ENCODE data around the gene TRIM37. TPM values are rescaled to one million over a fixed set of nuclear protein-coding genes. Genes with fewer than 3 reads are reported as not detected.

Gene TRIM37
- polyA plus RNA-seq, 1 donor (not counting 4 experiments of a cell fraction or from before 2014, with no cell fraction given), result 26.4 TPM

DNA sequence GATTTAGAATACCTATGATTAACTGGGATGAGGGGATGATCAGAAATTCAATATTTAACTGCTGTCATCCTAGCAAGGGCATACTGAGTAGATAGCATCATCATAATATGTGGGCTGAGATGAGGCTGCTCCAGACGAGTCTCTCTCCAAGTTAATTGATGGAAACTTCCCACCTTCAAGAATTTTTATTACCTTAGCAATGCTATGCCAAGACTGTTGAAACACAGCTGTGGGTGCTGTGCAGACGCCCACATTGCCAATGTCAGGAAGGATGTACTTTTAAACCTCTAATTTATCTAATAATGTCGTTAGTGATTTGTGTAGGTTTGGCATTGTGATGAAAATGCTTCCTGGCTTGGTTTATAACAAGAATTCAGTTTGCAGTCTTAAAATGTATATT is 170.4 kb downstream of the TRIM37 start:
- FAIRE-seq, result no peak

DNA sequence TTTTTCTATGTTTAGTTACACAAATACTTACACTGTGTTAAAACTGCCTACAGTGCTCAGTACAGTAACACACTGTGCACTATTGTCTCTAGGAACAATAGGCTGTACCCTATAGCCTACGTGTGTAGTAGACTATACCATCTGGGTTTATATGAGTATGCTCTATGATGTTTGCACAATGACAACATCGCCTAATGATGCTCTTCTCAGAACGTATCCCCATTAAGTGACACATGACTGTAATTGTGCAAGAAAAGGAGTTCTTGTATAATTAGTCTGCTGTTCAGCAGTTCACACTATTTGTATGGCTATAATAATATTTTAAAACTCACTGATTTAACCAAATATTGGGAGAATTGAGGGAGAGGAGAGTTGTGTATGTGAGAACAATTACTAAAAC is 173.7 kb downstream of the TRIM37 start:
- Histone ChIP-seq H3K36me3 (ENCODE audit: control insufficient read depth in 2 of 2, extremely low read depth in 1 of 2, insufficient read depth in 2 of 2, low read length in 2 of 2) (no peaks in the 10 kb centered on the region), H3K4me1 (ENCODE audit: control insufficient read depth, extremely low read depth, insufficient read depth, low read length) (no peaks in the 10 kb centered on the region), H3K4me3 (ENCODE audit: control insufficient read depth in 2 of 3, extremely low read depth in 1 of 3, insufficient read depth in 2 of 3, low read depth in 1 of 3, low read length in 3 of 3) (no peak overlapping the region), H2AFZ (ENCODE audit: control insufficient read depth, low read length) (no peak overlapping the region), H4K20me1 (ENCODE audit: control insufficient read depth, extremely low read depth, insufficient read depth, low read length) (no peaks in the 10 kb centered on the region), H3K27me3 (ENCODE audit: control insufficient read depth, extremely low read depth, insufficient read depth, low read length) (no peaks in the 10 kb centered on the region), H3K79me2 (ENCODE audit: control insufficient read depth, insufficient read depth, low read length) (no peaks in the 10 kb centered on the region), H3K9me1 (ENCODE audit: control insufficient read depth, extremely low read depth, insufficient read depth, low read length) (no peaks in the 10 kb centered on the region), H3K4me2 (ENCODE audit: control insufficient read depth, extremely low read depth, insufficient read depth, low read depth, low read length) (no peak overlapping the region), H3K9ac (ENCODE audit: control insufficient read depth, extremely low read depth, insufficient read depth, low read length) (no peak overlapping the region), H3K9me3 (ENCODE audit: control insufficient read depth, low read depth, low read length) (no peaks in the 10 kb centered on the region), H3K27ac (ENCODE audit: control insufficient read depth, insufficient read depth, low read length) (no peak overlapping the region)
- FAIRE-seq (no peak), DNase-seq (ENCODE audit: low read depth, low spot score) (no peak)
- TF ChIP-seq EZH2 (IDR thresholded peaks at IDR 0.05; ENCODE audit: low read length), result no peak
- TF ChIP-seq, protein P1, sequence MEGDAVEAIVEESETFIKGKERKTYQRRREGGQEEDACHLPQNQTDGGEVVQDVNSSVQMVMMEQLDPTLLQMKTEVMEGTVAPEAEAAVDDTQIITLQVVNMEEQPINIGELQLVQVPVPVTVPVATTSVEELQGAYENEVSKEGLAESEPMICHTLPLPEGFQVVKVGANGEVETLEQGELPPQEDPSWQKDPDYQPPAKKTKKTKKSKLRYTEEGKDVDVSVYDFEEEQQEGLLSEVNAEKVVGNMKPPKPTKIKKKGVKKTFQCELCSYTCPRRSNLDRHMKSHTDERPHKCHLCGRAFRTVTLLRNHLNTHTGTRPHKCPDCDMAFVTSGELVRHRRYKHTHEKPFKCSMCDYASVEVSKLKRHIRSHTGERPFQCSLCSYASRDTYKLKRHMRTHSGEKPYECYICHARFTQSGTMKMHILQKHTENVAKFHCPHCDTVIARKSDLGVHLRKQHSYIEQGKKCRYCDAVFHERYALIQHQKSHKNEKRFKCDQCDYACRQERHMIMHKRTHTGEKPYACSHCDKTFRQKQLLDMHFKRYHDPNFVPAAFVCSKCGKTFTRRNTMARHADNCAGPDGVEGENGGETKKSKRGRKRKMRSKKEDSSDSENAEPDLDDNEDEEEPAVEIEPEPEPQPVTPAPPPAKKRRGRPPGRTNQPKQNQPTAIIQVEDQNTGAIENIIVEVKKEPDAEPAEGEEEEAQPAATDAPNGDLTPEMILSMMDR (optimal IDR thresholded peaks at IDR 0.05 in 1 of 3, IDR thresholded peaks at IDR 0.05 in 1 of 3, conservative IDR thresholded peaks at IDR 0.05 in 1 of 3; ENCODE audit: extremely low read depth in 1 of 3, insufficient read depth in 2 of 3, low read length in 3 of 3), result no peak
- dilution Hi-C loops (cut with MboI; ENCODE audit: extremely low pct_ligation_motif_present, low sequenced_read_pairs), result no loop called here

More for the DNA sequence above, 170.4 kb downstream of the TRIM37 start:
- no peak overlapping the region for H3K4me3 ChIP-seq (ENCODE audit: control insufficient read depth in 2 of 3, extremely low read depth in 1 of 3, insufficient read depth in 2 of 3, low read depth in 1 of 3, low read length in 3 of 3)
- H3K4me1 ChIP-seq (ENCODE audit: control insufficient read depth, extremely low read depth, insufficient read depth, low read length), result no peaks in the 10 kb centered on the region
- H3K4me2 ChIP-seq (ENCODE audit: control insufficient read depth, extremely low read depth, insufficient read depth, low read depth, low read length), result no peak overlapping the region
- no peaks in the 10 kb centered on the region for H4K20me1 ChIP-seq (ENCODE audit: control insufficient read depth, extremely low read depth, insufficient read depth, low read length)
- H3K27me3 ChIP-seq (ENCODE audit: control insufficient read depth, extremely low read depth, insufficient read depth, low read length), result no peaks in the 10 kb centered on the region
- DNase-seq (ENCODE audit: low read depth, low spot score), result no peak
- H3K9me3 ChIP-seq (ENCODE audit: control insufficient read depth, low read depth, low read length), result no peaks in the 10 kb centered on the region
- no peaks in the 10 kb centered on the region for H3K9me1 ChIP-seq (ENCODE audit: control insufficient read depth, extremely low read depth, insufficient read depth, low read length)
- no peak overlapping the region for H2AFZ ChIP-seq (ENCODE audit: control insufficient read depth, low read length)
- no peak overlapping the region for H3K9ac ChIP-seq (ENCODE audit: control insufficient read depth, extremely low read depth, insufficient read depth, low read length)
- no peaks in the 10 kb centered on the region for H3K79me2 ChIP-seq (ENCODE audit: control insufficient read depth, insufficient read depth, low read length)
- no peak overlapping the region for H3K27ac ChIP-seq (ENCODE audit: control insufficient read depth, insufficient read depth, low read length)
- TF ChIP-seq, protein P1 (optimal IDR thresholded peaks at IDR 0.05 in 1 of 3, IDR thresholded peaks at IDR 0.05 in 1 of 3, conservative IDR thresholded peaks at IDR 0.05 in 1 of 3; ENCODE audit: extremely low read depth in 1 of 3, insufficient read depth in 2 of 3, low read length in 3 of 3), result no peak
- TF ChIP-seq EZH2 (IDR thresholded peaks at IDR 0.05; ENCODE audit: low read length), result no peak
- H3K36me3 ChIP-seq (ENCODE audit: control insufficient read depth in 2 of 2, extremely low read depth in 1 of 2, insufficient read depth in 2 of 2, low read length in 2 of 2), result no peaks in the 10 kb centered on the region
- dilution Hi-C loops (cut with MboI; ENCODE audit: extremely low pct_ligation_motif_present, low sequenced_read_pairs), result no loop called here

Small RNAs within 50 kb of the gene (small RNA-seq; reads per million reads assigned to genes)
- gene MIR301A (ENCODE audit: insufficient read length in 3 of 3, low read depth in 3 of 3, low replicate concordance in 1 of 3), result 373 to 23,810 (median 6,964) reads per million in 3 experiments
- 17.1 to 421 (median 151) reads per million in 3 experiments for gene MIR454 (ENCODE audit: insufficient read length in 3 of 3, low read depth in 3 of 3, low replicate concordance in 1 of 3)
- 0 reads per million in 3 experiments for gene RN7SL716P (ENCODE audit: insufficient read length in 3 of 3, low read depth in 3 of 3, low replicate concordance in 1 of 3)
- gene RNU2-58P (ENCODE audit: insufficient read length in 3 of 3, low read depth in 3 of 3, low replicate concordance in 1 of 3), result 0 to 0.25 (median 0.07) reads per million in 3 experiments

Other genes starting within 250 kb of the TRIM37 start
- gene SKA2, start 48.3 kb upstream of the TRIM37 start, polyA plus RNA-seq, result 18.4 to 52.8 TPM (median 37.1 TPM) in 3 replicates
- 15.2 to 48.6 TPM (median 40.1 TPM) in 3 replicates for gene PRR11, start 48.9 kb upstream of the TRIM37 start, polyA plus RNA-seq
- 15.9 to 20.5 TPM (median 18.1 TPM) in 3 replicates for gene SMG8, start 103.2 kb upstream of the TRIM37 start, polyA plus RNA-seq
- gene GDPD1, start 113.6 kb upstream of the TRIM37 start, polyA plus RNA-seq, result 1.4 to 3.3 TPM (median 2.8 TPM) in 3 replicates
- 2.4 to 5.7 TPM (median 4.6 TPM) in 3 replicates for gene YPEL2, start 224.8 kb upstream of the TRIM37 start, polyA plus RNA-seq

All from keratinocyte (primary cell).